Common myeloid progenitor, CD34-positive (primary cell): ENCODE results near the gene AGPS.

ENCODE experiments used
- CTCF ChIA-PET: fragments of 350-600 bp; sonication (Branson Sonifier 250); formaldehyde crosslinking; loops from one replicate; lab custom pipeline; 2021; ENCODE audit warnings: antibody characterized with exemption; lab: Charles Lee
- POLR2A ChIA-PET: fragments of 350-600 bp; sonication (Branson Sonifier 250); formaldehyde crosslinking; loops from one replicate; lab custom pipeline; 2021; ENCODE audit warnings: antibody characterized with exemption; lab: Charles Lee
- DNase-seq, 3 donors: peaks; one replicate each; pipeline versions ENCODE4 v3.0.0 to v3.0.0-alpha.2; 2013
- H3K27ac ChIP-seq, 2 experiments: 1 replicate in 1 of 2; 2 replicates in 1 of 2; pipeline ENCODE4 v1.7.0; 2013; ENCODE audit warnings: inconsistent platforms in 2 of 2, low read length in 2 of 2, mild to moderate bottlenecking in 2 of 2, low read depth in 1 of 2, moderate library complexity in 1 of 2; ENCODE audit not compliant: severe bottlenecking in 2 of 2, insufficient read depth in 1 of 2, poor library complexity in 1 of 2
- H3K27me3 ChIP-seq, 5 experiments: replicated peaks in 2 of 5; 1 replicate in 3 of 5; 2 replicates in 2 of 5; pipeline versions ENCODE4 v1.6.1 to v1.7.0; 2013; ENCODE audit warnings: low read length in 4 of 5, mild to moderate bottlenecking in 2 of 5, moderate library complexity in 2 of 5, inconsistent platforms in 1 of 5; ENCODE audit not compliant: insufficient read depth in 5 of 5, control insufficient read depth in 4 of 5
- H3K36me3 ChIP-seq, 4 experiments: 1 replicate in 2 of 4; 2 replicates in 2 of 4; pipeline versions ENCODE4 v1.6.1 to v1.7.0; 2013; ENCODE audit warnings: low read length in 3 of 4, control low read depth in 1 of 4, mild to moderate bottlenecking in 1 of 4; ENCODE audit not compliant: control insufficient read depth in 4 of 4, insufficient read depth in 4 of 4
- H3K4me1 ChIP-seq, 4 experiments: 1 replicate in 3 of 4; 2 replicates in 1 of 4; pipeline versions ENCODE4 v1.6.1 to v1.7.1; 2013; ENCODE audit warnings: low read length in 3 of 4, mild to moderate bottlenecking in 3 of 4, control low read depth in 1 of 4, inconsistent platforms in 1 of 4, moderate library complexity in 1 of 4; ENCODE audit not compliant: control insufficient read depth in 4 of 4, insufficient read depth in 4 of 4; ENCODE audit errors: control extremely low read depth in 1 of 4
- H3K4me3 ChIP-seq, 7 experiments: 1 replicate in 4 of 7; 2 replicates in 3 of 7; pipeline versions ENCODE4 v1.5.1 to v1.7.0; 2013; ENCODE audit warnings: mild to moderate bottlenecking in 7 of 7, low read length in 6 of 7, moderate library complexity in 6 of 7, inconsistent platforms in 2 of 7, low read depth in 2 of 7, control low read depth in 1 of 7; ENCODE audit not compliant: insufficient read depth in 4 of 7, control insufficient read depth in 1 of 7; ENCODE audit errors: extremely low read depth in 1 of 7
- H3K9me3 ChIP-seq, 5 experiments: 1 replicate in 4 of 5; 2 replicates in 1 of 5; pipeline versions ENCODE4 v1.6.1 to v1.7.1; 2013; ENCODE audit warnings: low read length in 4 of 5, mild to moderate bottlenecking in 2 of 5, inconsistent platforms in 1 of 5, low read depth in 1 of 5, moderate library complexity in 1 of 5; ENCODE audit not compliant: control insufficient read depth in 4 of 5, insufficient read depth in 2 of 5; ENCODE audit errors: control extremely low read depth in 1 of 5
- WGBS: methylation state at CpG from one replicate; pipeline ENCODE4 v1.1.5; 2013; ENCODE audit not compliant: insufficient coverage; 5-methylcytosine and 5-hydroxymethylcytosine counted together

Gene AGPS

GRCh38 chr2:177506505-177506904 is 113.9 kb downstream of the AGPS start:
- POLR2A ChIA-PET: no interaction called here
- H3K27me3 ChIP-seq: no peaks in the 10 kb centered on the region
- no peaks in the 10 kb centered on the region for H3K9me3 ChIP-seq
- no peak overlapping the region for H3K4me3 ChIP-seq
- H3K27ac ChIP-seq: no peak overlapping the region
- H3K4me1 ChIP-seq: no peaks in the 10 kb centered on the region
- CTCF ChIA-PET: interaction anchor here (1.5 kb wide), 1 partner anchor 16 kb away, joined by 3 read pairs; no protein-coding TSS in a partner anchor
- H3K36me3 ChIP-seq: peaks cover 2 to 26% (median 14%) of the 10 kb centered on the region in 4 experiments
- no peak for DNase-seq

- CTCF ChIA-PET: no interaction called here
- Histone ChIP-seq H3K27me3 (no peaks in the 10 kb centered on the region), H3K4me1 (no peaks in the 10 kb centered on the region), H3K4me3 (no peak overlapping the region), H3K27ac (no peak overlapping the region), H3K36me3 (peaks cover 2 to 26% (median 14%) of the 10 kb centered on the region in 4 experiments), H3K9me3 (no peaks in the 10 kb centered on the region)
- no CpG with 5 or more reads among the region's 2 CpGs for WGBS
- POLR2A ChIA-PET: no interaction called here
- no peak for DNase-seq
Measured at GRCh38 chr2:177506998-177507397, 114.4 kb downstream of the AGPS start.

GRCh38 chr2:177516824-177517544 is 124.4 kb downstream of the AGPS start:
- no peak overlapping the region for H3K27ac ChIP-seq
- no peak for DNase-seq
- H3K36me3 ChIP-seq: peaks cover 11 to 35% (median 23%) of the 10 kb centered on the region in 4 experiments
- ChIA-PET CTCF (no interaction called here), POLR2A (no interaction called here)
- H3K27me3 ChIP-seq: no peaks in the 10 kb centered on the region
- H3K4me1 ChIP-seq: no peaks in the 10 kb centered on the region
- H3K4me3 ChIP-seq: no peak overlapping the region
- no peaks in the 10 kb centered on the region for H3K9me3 ChIP-seq
- WGBS: 100% methylated on average over 1 of the region's 4 CpGs

- DNase-seq: no peak
- Histone ChIP-seq H3K9me3 (no peaks in the 10 kb centered on the region), H3K4me1 (no peaks in the 10 kb centered on the region), H3K4me3 (no peak overlapping the region), H3K36me3 (peaks cover 9 to 39% (median 26%) of the 10 kb centered on the region in 4 experiments), H3K27me3 (no peaks in the 10 kb centered on the region), H3K27ac (no peak overlapping the region)
- POLR2A ChIA-PET: no interaction called here
- CTCF ChIA-PET: no interaction called here
- 100% methylated on average over 2 of the region's 2 CpGs for WGBS
Measured at GRCh38 chr2:177518754-177519153, 126.2 kb downstream of the AGPS start.

GRCh38 chr2:177519534-177520115 is 127.1 kb downstream of the AGPS start:
- POLR2A ChIA-PET: no interaction called here

GRCh38 chr2:177520324-177520723 is 127.8 kb downstream of the AGPS start:
- Histone ChIP-seq H3K4me1 (no peaks in the 10 kb centered on the region), H3K4me3 (no peak overlapping the region), H3K27me3 (no peaks in the 10 kb centered on the region), H3K27ac (no peak overlapping the region), H3K9me3 (no peaks in the 10 kb centered on the region), H3K36me3 (peaks cover 11 to 35% (median 24%) of the 10 kb centered on the region in 4 experiments)
- ChIA-PET POLR2A (no interaction called here), CTCF (no interaction called here)
- DNase-seq: no peak
- no CpG with 5 or more reads among the region's 2 CpGs for WGBS

More at GRCh38 chr2:177519534-177520115, 127.1 kb downstream of the AGPS start:
- Histone ChIP-seq H3K36me3 (peaks cover 11 to 40% (median 25%) of the 10 kb centered on the region in 4 experiments), H3K27me3 (no peaks in the 10 kb centered on the region), H3K27ac (no peak overlapping the region), H3K4me1 (no peaks in the 10 kb centered on the region), H3K9me3 (no peaks in the 10 kb centered on the region), H3K4me3 (no peak overlapping the region)
- DNase-seq: no peak
- CTCF ChIA-PET: no interaction called here

GRCh38 chr2:177523781-177524180 is 131.2 kb downstream of the AGPS start:
- DNase-seq: no peak
- H3K27ac ChIP-seq: no peak overlapping the region
- whole genome bisulfite sequencing: 100% methylated on average over 1 of the region's 3 CpGs
- no peaks in the 10 kb centered on the region for H3K4me1 ChIP-seq
- H3K4me3 ChIP-seq: no peak overlapping the region
- H3K27me3 ChIP-seq: no peaks in the 10 kb centered on the region
- no peaks in the 10 kb centered on the region for H3K9me3 ChIP-seq
- CTCF ChIA-PET: interaction anchor here (1.3 kb wide), 1 partner anchor 9 kb away, joined by 3 read pairs; no protein-coding TSS in a partner anchor
- POLR2A ChIA-PET: no interaction called here
- H3K36me3 ChIP-seq: peaks cover 9 to 34% (median 22%) of the 10 kb centered on the region in 4 experiments
